Measurements from ENCODE around the gene KCNK10. TPM values are rescaled to one million over a fixed set of nuclear protein-coding genes. Genes with fewer than 3 reads are reported as not detected.

Gene KCNK10
- total and polyA plus RNA-seq, 2 donors (not counting 1 experiment from before 2014, with no cell fraction given) = 0.20 TPM; not detected in 1

DNA sequence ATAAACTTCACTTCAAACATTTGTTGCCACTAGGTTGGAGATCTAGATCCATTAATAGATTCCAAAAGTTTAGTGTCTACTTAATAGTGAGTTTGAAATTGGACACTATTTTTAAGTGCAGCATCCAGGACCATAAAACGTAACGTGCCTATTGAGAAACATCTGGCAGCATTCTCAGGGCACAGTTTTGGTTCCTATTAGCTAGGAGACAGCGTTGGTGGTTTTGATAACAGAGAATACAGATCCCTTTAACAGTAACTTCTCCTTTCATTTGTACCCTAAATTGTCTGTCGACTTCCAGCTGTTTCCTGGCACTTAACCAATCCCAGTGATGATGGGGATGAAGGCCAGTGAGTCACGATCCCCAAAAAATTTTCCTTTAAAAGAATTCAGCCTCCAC, 25.8 kb downstream of the KCNK10 start:
- no peak overlapping the region for H3K4me2 ChIP-seq (replicated peaks; ENCODE audit: low read depth, low read length, poor library complexity, severe bottlenecking)
- H3K4me1 ChIP-seq (ENCODE audit: control insufficient read depth in 2 of 2, insufficient read depth in 2 of 2, low read length in 2 of 2) = peaks cover 8% of the 10 kb centered on the region in 2 donors
- H3K9me3 ChIP-seq (ENCODE audit: control extremely low read depth in 1 of 3, control insufficient read depth in 2 of 3, insufficient read depth in 1 of 3, low read length in 2 of 3) = no peaks in the 10 kb centered on the region
- H2AFZ ChIP-seq (ENCODE audit: insufficient read depth, low read depth, low read length, poor library complexity, severe bottlenecking) = no peak overlapping the region
- no peak for TF ChIP-seq EZH2 (IDR thresholded peaks at IDR 0.05; ENCODE audit: borderline replicate concordance, insufficient read depth, low read depth, low read length, poor library complexity, severe bottlenecking)
- TF ChIP-seq, protein P1, sequence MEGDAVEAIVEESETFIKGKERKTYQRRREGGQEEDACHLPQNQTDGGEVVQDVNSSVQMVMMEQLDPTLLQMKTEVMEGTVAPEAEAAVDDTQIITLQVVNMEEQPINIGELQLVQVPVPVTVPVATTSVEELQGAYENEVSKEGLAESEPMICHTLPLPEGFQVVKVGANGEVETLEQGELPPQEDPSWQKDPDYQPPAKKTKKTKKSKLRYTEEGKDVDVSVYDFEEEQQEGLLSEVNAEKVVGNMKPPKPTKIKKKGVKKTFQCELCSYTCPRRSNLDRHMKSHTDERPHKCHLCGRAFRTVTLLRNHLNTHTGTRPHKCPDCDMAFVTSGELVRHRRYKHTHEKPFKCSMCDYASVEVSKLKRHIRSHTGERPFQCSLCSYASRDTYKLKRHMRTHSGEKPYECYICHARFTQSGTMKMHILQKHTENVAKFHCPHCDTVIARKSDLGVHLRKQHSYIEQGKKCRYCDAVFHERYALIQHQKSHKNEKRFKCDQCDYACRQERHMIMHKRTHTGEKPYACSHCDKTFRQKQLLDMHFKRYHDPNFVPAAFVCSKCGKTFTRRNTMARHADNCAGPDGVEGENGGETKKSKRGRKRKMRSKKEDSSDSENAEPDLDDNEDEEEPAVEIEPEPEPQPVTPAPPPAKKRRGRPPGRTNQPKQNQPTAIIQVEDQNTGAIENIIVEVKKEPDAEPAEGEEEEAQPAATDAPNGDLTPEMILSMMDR (IDR thresholded peaks at IDR 0.05) = no peak
- no peak overlapping the region for H3K27ac ChIP-seq (ENCODE audit: low read length in 2 of 2)
- ChIA-PET CTCF (no interaction called here), POLR2A (no interaction called here)
- no peak overlapping the region for H3K9ac ChIP-seq (ENCODE audit: low read length)
- H3K27me3 Mint-ChIP-seq = peaks cover 39% of the 10 kb centered on the region
- intact Hi-C loops (cut with micrococcal nuclease) = no loop called here
- no peaks in the 10 kb centered on the region for H3K36me3 ChIP-seq (replicated peaks in 1 of 2; ENCODE audit: control extremely low read depth in 1 of 2, control insufficient read depth in 1 of 2, extremely low read depth in 1 of 2, insufficient read depth in 2 of 2, low read length in 1 of 2)
- no peaks in the 10 kb centered on the region for H3K79me2 ChIP-seq (ENCODE audit: control insufficient read depth, insufficient read depth, low read length)
- H3K4me3 Mint-ChIP-seq = no peak overlapping the region
- no peak overlapping the region for H3K4me3 ChIP-seq (ENCODE audit: control extremely low read depth in 1 of 5, extremely low read depth in 1 of 5, insufficient read depth in 1 of 5, low read depth in 2 of 5, low read length in 4 of 5)
- no peaks in the 10 kb centered on the region for H3K9me3 Mint-ChIP-seq (ENCODE audit: insufficient read depth)
- no peaks in the 10 kb centered on the region for H4K20me1 ChIP-seq (ENCODE audit: control insufficient read depth, insufficient read depth, low read length, poor library complexity, severe bottlenecking)
- DNase-seq (no peak), ATAC-seq (ENCODE audit: low read depth) (no peak)
- peaks cover 14% of the 10 kb centered on the region for H3K4me1 Mint-ChIP-seq
- WGBS (ENCODE audit: insufficient coverage) = 0% methylated on average over 2 of the region's 5 CpGs
- no peak overlapping the region for H3K27ac Mint-ChIP-seq
- H3K27me3 ChIP-seq (replicated peaks in 1 of 4; ENCODE audit: control extremely low read depth in 1 of 4, control insufficient read depth in 3 of 4, insufficient read depth in 4 of 4, low read length in 3 of 4) = peaks cover 0 to 4% (median 1%) of the 10 kb centered on the region in 4 experiments

DNA sequence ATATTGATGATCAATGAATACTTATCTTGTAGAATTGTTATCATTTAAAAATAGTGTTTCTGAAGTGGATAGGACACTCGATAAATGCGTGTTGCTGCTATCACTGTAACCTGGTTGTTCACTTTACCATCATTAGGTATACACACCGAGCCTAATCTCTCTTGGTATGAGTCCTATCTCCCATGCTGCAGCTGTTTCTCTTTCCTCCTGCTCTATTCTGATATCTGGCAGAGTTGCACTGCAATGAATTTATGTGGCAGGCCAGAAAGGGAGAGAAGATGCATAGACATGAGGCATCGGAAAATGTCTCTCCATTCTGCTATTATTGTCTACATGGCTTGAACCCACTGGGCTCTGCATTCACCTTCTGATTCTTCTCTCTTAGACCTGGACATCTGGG, 26.7 kb downstream of the KCNK10 start:
- H3K36me3 ChIP-seq (replicated peaks in 1 of 2; ENCODE audit: control extremely low read depth in 1 of 2, control insufficient read depth in 1 of 2, extremely low read depth in 1 of 2, insufficient read depth in 2 of 2, low read length in 1 of 2) = no peaks in the 10 kb centered on the region
- 92% methylated on average over 2 of the region's 4 CpGs for WGBS (ENCODE audit: insufficient coverage)
- no peak overlapping the region for H3K4me3 Mint-ChIP-seq
- no peak overlapping the region for H3K27ac ChIP-seq (ENCODE audit: low read length in 2 of 2)
- H3K4me1 Mint-ChIP-seq = peaks cover 14% of the 10 kb centered on the region
- no peak overlapping the region for H3K27ac Mint-ChIP-seq
- no peak for DNase-seq
- H3K79me2 ChIP-seq (ENCODE audit: control insufficient read depth, insufficient read depth, low read length) = no peaks in the 10 kb centered on the region
- peaks cover 8% of the 10 kb centered on the region in 2 donors for H3K4me1 ChIP-seq (ENCODE audit: control insufficient read depth in 2 of 2, insufficient read depth in 2 of 2, low read length in 2 of 2)
- no peak for ATAC-seq (ENCODE audit: low read depth)
- TF ChIP-seq, protein P1 (IDR thresholded peaks at IDR 0.05) = no peak
- no peak for TF ChIP-seq EZH2 (IDR thresholded peaks at IDR 0.05; ENCODE audit: borderline replicate concordance, insufficient read depth, low read depth, low read length, poor library complexity, severe bottlenecking)
- H4K20me1 ChIP-seq (ENCODE audit: control insufficient read depth, insufficient read depth, low read length, poor library complexity, severe bottlenecking) = no peaks in the 10 kb centered on the region
- peaks cover 0 to 4% (median 1%) of the 10 kb centered on the region in 4 experiments for H3K27me3 ChIP-seq (replicated peaks in 1 of 4; ENCODE audit: control extremely low read depth in 1 of 4, control insufficient read depth in 3 of 4, insufficient read depth in 4 of 4, low read length in 3 of 4)
- no peak overlapping the region for H3K4me2 ChIP-seq (replicated peaks; ENCODE audit: low read depth, low read length, poor library complexity, severe bottlenecking)
- H3K9me3 ChIP-seq (ENCODE audit: control extremely low read depth in 1 of 3, control insufficient read depth in 2 of 3, insufficient read depth in 1 of 3, low read length in 2 of 3) = no peaks in the 10 kb centered on the region
- intact Hi-C loops (cut with micrococcal nuclease) = no loop called here
- no peaks in the 10 kb centered on the region for H3K9me3 Mint-ChIP-seq (ENCODE audit: insufficient read depth)
- CTCF ChIA-PET = no interaction called here
- H2AFZ ChIP-seq (ENCODE audit: insufficient read depth, low read depth, low read length, poor library complexity, severe bottlenecking) = no peak overlapping the region
- no peak overlapping the region for H3K4me3 ChIP-seq (ENCODE audit: control extremely low read depth in 1 of 5, extremely low read depth in 1 of 5, insufficient read depth in 1 of 5, low read depth in 2 of 5, low read length in 4 of 5)
- POLR2A ChIA-PET = no interaction called here
- peaks cover 30% of the 10 kb centered on the region for H3K27me3 Mint-ChIP-seq
- H3K9ac ChIP-seq (ENCODE audit: low read length) = no peak overlapping the region
